ENCODE measurements around the gene IPO4.
"Not testable (repeated sequence)": the region's sequence is repeated elsewhere in the genome, so short reads cannot be mapped to it uniquely, and the experiment has no call there.

Gene IPO4

DNA sequence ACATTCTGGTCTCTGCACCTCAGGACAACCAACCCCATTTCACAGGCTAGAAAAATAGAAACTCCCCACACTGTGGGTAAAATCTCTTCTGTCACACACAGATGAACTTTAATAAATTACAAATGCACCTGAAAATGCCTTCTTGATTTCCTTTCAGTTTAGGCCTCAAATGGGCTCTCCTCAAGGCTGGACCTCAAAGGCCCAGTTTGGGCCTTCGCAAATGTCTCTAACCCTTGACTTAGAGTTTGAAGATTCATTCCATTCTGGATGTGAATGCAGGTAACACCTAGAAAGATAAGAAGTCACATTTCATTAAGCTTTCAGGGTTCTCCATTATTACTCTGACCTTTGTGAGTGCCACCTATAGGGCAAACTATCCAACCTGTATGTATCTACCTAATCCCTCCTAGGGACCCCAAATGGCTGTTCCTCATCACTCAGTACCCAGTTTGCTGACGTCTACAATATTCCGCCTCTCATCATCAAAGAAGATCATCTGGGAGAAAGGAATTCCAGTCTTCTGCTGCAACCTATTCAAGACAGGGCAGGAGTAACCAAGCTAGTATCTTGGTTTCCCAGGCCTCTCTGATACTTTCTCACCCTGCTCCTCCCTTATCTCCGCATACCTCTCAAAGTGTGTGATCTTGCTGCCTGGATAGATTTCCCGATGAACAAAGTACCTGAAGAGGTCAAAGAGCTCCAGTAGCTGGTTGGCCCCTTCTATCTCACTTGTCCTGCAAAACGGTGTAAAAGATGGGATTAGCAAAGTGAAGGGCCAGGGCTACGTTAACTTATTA, 25.4 kb upstream of the IPO4 start:
- peaks cover 17% of the 10 kb centered on the region for H3K4me1 ChIP-seq (ENCODE audit: insufficient read depth, low read length)
- H3K27ac ChIP-seq (ENCODE audit: low read depth, low read length), result peak overlapping the region; percentile 98
- H3K27me3 ChIP-seq (ENCODE audit: control insufficient read depth in 1 of 2, insufficient read depth in 2 of 2, low read length in 2 of 2), result no peaks in the 10 kb centered on the region
- H3K36me3 ChIP-seq (ENCODE audit: insufficient read depth, low read length), result peaks cover 22% of the 10 kb centered on the region
- peak overlapping the region; percentile 50 to 74 for H3K4me3 ChIP-seq (ENCODE audit: low read depth in 1 of 2, low read length in 2 of 2)
- peak overlapping the region; percentile 81 for H3K9ac ChIP-seq (ENCODE audit: low read length)
- H3K9me3 ChIP-seq (ENCODE audit: low read length), result no peaks in the 10 kb centered on the region

- peak within 1 kb of the TSS; percentile 98 for H3K27ac ChIP-seq (ENCODE audit: low read depth, low read length)
- H3K9me3 ChIP-seq (ENCODE audit: low read length), result no peaks in the 10 kb centered on the region
- peak within 1 kb of the TSS; percentile 50 to 74 for H3K4me3 ChIP-seq (ENCODE audit: low read depth in 1 of 2, low read length in 2 of 2)
- H3K9ac ChIP-seq (ENCODE audit: low read length), result peak within 1 kb of the TSS; percentile 81
- H3K36me3 ChIP-seq (ENCODE audit: insufficient read depth, low read length), result peaks cover 25% of the 10 kb centered on the region
- H3K27me3 ChIP-seq (ENCODE audit: control insufficient read depth in 1 of 2, insufficient read depth in 2 of 2, low read length in 2 of 2), result no peaks in the 10 kb centered on the region
- peaks cover 17% of the 10 kb centered on the region for H3K4me1 ChIP-seq (ENCODE audit: insufficient read depth, low read length)
These were observed 24.6 kb upstream of the IPO4 start, which contains the start of gene CHMP4A for GRCh38 chr14:24212924-24213865. CHMP4A (minus strand) TSS chr14:24213488; CDS start chr14:24213439, 49 bp downstream.

DNA sequence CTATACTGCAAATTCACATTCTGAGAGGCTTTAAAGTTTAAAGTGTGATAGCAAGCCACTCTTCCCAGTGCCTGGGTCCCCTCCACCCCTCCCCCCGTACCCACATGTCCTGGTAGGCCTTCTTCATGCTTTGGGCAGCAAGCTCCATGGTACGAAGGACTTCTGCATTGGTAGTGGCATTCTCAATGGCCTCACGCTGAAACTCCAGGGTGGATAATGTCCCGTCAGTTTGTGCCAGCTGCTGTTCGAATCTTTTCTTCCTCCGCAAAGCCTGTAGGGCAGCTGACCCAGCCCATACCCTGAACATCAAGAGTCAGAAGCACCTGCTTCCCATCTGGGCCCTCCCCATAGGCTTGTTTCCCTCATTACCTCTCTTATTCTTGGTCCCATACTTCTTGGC, 22.7 kb upstream of the IPO4 start:
- Histone ChIP-seq H3K27ac (ENCODE audit: low read depth, low read length) (no peak overlapping the region), H3K9ac (ENCODE audit: low read length) (no peak overlapping the region), H3K4me3 (ENCODE audit: low read depth in 1 of 2, low read length in 2 of 2) (no peak overlapping the region), H3K4me1 (ENCODE audit: insufficient read depth, low read length) (peaks cover 16% of the 10 kb centered on the region), H3K9me3 (ENCODE audit: low read length) (no peaks in the 10 kb centered on the region), H3K27me3 (ENCODE audit: control insufficient read depth in 1 of 2, insufficient read depth in 2 of 2, low read length in 2 of 2) (no peaks in the 10 kb centered on the region), H3K36me3 (ENCODE audit: insufficient read depth, low read length) (peaks cover 41% of the 10 kb centered on the region)

DNA sequence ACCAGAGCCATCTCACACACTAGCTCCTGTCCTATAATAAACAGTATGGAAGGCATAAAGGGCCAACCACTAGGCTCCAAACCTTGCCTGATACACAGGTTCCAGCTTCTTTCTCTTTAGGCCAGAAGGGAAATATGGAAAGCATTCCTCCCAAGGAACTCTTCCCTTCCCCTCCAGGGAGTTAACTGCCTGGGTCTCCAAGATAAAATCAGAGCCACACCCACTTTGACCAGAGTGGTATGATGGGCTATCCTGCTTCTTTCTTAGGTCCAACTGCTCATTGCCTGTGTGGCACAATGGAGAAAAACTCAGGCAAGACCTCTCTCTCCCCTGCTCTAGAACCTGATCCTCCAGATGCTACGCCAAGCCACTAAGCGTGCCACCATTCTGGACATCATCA, 19.0 kb upstream of the IPO4 start:
- no peaks in the 10 kb centered on the region for H3K9me3 ChIP-seq (ENCODE audit: low read length)
- no peaks in the 10 kb centered on the region for H3K27me3 ChIP-seq (ENCODE audit: control insufficient read depth in 1 of 2, insufficient read depth in 2 of 2, low read length in 2 of 2)
- no peak overlapping the region for H3K4me3 ChIP-seq (ENCODE audit: low read depth in 1 of 2, low read length in 2 of 2)
- no peak overlapping the region for H3K27ac ChIP-seq (ENCODE audit: low read depth, low read length)
- no peaks in the 10 kb centered on the region for H3K4me1 ChIP-seq (ENCODE audit: insufficient read depth, low read length)
- H3K9ac ChIP-seq (ENCODE audit: low read length), result no peak overlapping the region
- H3K36me3 ChIP-seq (ENCODE audit: insufficient read depth, low read length), result peaks cover 50% of the 10 kb centered on the region

DNA sequence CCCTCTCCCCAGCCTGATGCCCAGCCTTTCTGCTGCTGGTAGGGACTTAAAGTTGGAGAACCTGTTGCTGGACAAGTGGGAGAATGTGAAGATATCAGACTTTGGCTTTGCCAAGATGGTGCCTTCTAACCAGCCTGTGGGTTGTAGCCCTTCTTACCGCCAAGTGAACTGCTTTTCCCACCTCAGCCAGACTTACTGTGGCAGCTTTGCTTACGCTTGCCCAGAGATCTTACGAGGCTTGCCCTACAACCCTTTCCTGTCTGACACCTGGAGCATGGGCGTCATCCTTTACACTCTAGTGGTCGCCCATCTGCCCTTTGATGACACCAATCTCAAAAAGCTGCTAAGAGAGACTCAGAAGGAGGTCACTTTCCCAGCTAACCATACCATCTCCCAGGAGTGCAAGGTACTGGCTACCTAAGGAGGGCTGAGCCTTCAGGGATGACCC, 18.5 kb upstream of the IPO4 start:
- H3K4me1 ChIP-seq (ENCODE audit: insufficient read depth, low read length), result no peaks in the 10 kb centered on the region
- no peaks in the 10 kb centered on the region for H3K27me3 ChIP-seq (ENCODE audit: control insufficient read depth in 1 of 2, insufficient read depth in 2 of 2, low read length in 2 of 2)
- H3K36me3 ChIP-seq (ENCODE audit: insufficient read depth, low read length), result peaks cover 50% of the 10 kb centered on the region

DNA sequence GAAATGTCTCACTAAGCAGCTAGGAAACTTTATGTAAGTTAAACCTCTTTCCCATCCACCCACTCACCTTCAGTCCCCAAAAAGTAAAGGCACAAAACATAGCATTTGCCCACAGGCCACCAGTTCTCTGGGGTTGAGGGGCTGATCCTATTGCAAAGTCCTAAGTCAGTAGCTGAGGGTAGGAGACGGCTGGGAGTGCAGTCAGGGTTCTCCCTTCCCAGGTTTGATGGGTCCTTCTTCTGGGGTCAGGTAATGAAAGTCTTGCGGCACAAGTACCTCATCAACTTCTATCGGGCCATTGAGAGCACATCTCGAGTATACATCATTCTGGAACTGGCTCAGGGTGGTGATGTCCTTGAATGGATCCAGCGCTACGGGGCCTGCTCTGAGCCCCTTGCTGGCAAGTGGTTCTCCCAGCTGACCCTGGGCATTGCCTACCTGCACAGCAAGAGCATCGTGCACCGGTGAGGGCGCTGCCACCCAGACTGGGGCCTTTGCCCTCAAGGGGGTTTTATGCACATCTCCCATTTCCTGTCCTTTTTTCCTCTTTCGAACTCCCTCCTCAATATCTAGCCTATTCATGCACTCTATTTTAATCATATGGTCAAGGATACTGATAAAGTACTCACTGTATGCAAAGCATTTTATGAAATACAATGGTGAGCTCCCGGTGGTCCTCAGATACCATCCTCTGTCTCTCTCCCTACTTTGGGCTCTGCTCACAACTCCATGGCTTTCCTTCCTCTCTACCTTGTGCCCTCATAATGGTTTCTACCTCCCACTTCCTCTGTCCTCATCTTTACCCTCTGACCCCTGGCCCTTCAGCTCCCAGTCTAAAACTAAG, 17.9 kb upstream of the IPO4 start:
- Histone ChIP-seq H3K9ac (ENCODE audit: low read length) (no peak overlapping the region), H3K9me3 (ENCODE audit: low read length) (no peaks in the 10 kb centered on the region), H3K4me3 (ENCODE audit: low read depth in 1 of 2, low read length in 2 of 2) (no peak overlapping the region), H3K36me3 (ENCODE audit: insufficient read depth, low read length) (peaks cover 50% of the 10 kb centered on the region), H3K27me3 (ENCODE audit: control insufficient read depth in 1 of 2, insufficient read depth in 2 of 2, low read length in 2 of 2) (no peaks in the 10 kb centered on the region), H3K4me1 (ENCODE audit: insufficient read depth, low read length) (no peaks in the 10 kb centered on the region), H3K27ac (ENCODE audit: low read depth, low read length) (no peak overlapping the region)

More for the DNA sequence above, 18.5 kb upstream of the IPO4 start:
- Histone ChIP-seq H3K9me3 (ENCODE audit: low read length) (no peaks in the 10 kb centered on the region), H3K4me3 (ENCODE audit: low read depth in 1 of 2, low read length in 2 of 2) (no peak overlapping the region), H3K27ac (ENCODE audit: low read depth, low read length) (no peak overlapping the region), H3K9ac (ENCODE audit: low read length) (no peak overlapping the region)

DNA sequence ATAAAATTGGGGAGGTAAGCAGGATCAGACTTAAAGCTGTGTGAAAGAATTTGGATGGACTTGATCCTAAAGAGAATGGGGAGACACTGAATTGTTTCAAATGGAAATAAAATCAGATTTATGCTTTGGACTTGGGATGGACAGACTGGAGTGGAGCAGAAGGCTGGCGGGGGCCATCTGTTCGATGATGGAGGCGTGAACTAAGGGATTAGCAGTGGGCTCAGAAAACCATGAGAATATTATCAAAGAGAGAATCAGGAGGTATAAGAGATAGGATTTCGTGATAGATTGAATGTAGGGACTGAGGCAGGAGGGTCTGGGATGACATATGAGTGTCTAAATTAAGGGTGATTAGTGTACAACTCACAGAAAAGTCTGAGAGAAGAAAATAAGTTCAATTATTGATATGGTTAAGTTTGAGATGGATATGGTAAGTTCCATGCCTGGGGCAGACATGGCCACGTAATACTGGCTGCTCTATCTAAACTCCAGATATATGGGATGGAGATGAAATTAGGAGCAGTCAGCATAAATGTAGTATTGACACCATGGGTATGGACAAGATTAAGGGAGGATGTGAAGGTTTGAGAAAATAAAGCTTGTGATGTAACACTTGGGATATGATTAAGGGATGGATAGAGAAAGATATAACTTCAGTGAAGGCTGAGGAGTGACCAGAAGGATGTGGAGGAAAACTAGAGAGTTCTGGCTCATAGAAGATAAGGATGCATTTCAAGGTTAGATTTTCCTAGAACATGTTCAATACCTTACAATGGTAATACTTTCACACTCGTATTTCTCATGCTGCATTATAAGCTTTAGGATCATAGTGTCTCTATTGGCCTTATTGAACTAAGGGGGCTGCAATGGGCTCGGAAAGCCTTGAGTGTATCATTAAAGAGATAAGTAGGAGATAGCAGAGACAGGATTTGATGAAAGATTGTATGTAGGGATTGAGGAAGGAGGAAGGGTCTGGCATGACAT, 15.8 kb upstream of the IPO4 start:
- H3K27me3 ChIP-seq (ENCODE audit: control insufficient read depth in 1 of 2, insufficient read depth in 2 of 2, low read length in 2 of 2), result no peaks in the 10 kb centered on the region
- no peaks in the 10 kb centered on the region for H3K4me1 ChIP-seq (ENCODE audit: insufficient read depth, low read length)
- H3K36me3 ChIP-seq (ENCODE audit: insufficient read depth, low read length), result peaks cover 37% of the 10 kb centered on the region
- H3K9ac ChIP-seq (ENCODE audit: low read length), result no peak overlapping the region
- no peak overlapping the region for H3K27ac ChIP-seq (ENCODE audit: low read depth, low read length)
- H3K9me3 ChIP-seq (ENCODE audit: low read length), result no peaks in the 10 kb centered on the region
- no peak overlapping the region for H3K4me3 ChIP-seq (ENCODE audit: low read depth in 1 of 2, low read length in 2 of 2)

- not testable (repeated sequence) for H3K27me3 ChIP-seq (ENCODE audit: control insufficient read depth in 1 of 2, insufficient read depth in 2 of 2, low read length in 2 of 2); H3K4me3 ChIP-seq (ENCODE audit: low read depth in 1 of 2, low read length in 2 of 2); H3K9ac ChIP-seq (ENCODE audit: low read length); H3K4me1 ChIP-seq (ENCODE audit: insufficient read depth, low read length); H3K9me3 ChIP-seq (ENCODE audit: low read length); H3K27ac ChIP-seq (ENCODE audit: low read depth, low read length)
- peaks cover 29% of the 10 kb centered on the region for H3K36me3 ChIP-seq (ENCODE audit: insufficient read depth, low read length)
These were observed 14.8 kb upstream of the IPO4 start for GRCh38 chr14:24203249-24203886.

DNA sequence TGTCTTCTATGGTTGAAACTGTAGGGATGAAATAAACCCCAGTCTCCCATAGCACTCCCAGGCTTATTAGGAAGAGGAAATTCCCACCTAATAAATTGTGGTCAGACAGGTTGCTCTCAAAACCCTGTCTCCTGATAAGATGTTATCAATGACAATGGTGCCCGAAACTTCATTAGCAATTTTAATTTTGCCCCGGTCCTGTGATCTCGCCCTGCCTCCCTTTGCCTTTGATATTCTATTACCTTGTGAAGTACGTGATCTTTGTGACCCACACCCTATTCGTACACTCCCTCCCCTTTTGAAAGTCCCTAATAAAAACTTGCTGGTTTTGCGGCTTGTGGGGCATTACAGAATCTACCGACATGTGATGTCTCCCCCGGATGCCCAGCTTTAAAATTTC, 13.9 kb upstream of the IPO4 start:
- H3K4me3 ChIP-seq (ENCODE audit: low read depth in 1 of 2, low read length in 2 of 2); H3K9me3 ChIP-seq (ENCODE audit: low read length); H3K27ac ChIP-seq (ENCODE audit: low read depth, low read length); H3K4me1 ChIP-seq (ENCODE audit: insufficient read depth, low read length); H3K27me3 ChIP-seq (ENCODE audit: control insufficient read depth in 1 of 2, insufficient read depth in 2 of 2, low read length in 2 of 2); H3K9ac ChIP-seq (ENCODE audit: low read length): not testable (repeated sequence)
- H3K36me3 ChIP-seq (ENCODE audit: insufficient read depth, low read length), result peaks cover 21% of the 10 kb centered on the region

Data from muscle layer of colon (tissue), 2 donors.